T-helper 2 cell treated with Interferon-gamma antibody and Interleukin-4, amounts not matched to agents 100 ng/mL and 5 ng/mL, for 36 hours (primary cell): ENCODE data around the gene FYN. TPM values are rescaled to one million over a fixed set of nuclear protein-coding genes. Genes with fewer than 3 reads are reported as not detected.

Experiments
- intact Hi-C: fragments of 100-400 bp; cut with micrococcal nuclease; formaldehyde crosslinking; loops from one replicate; pipeline ENCODE4 v1.15.1; 2023
- total RNA-seq: library from RNA; stranded (reverse); gene quantifications from 2 replicates; pipeline ENCODE4 v1.2.3, GENCODE V29; 2022

Gene FYN
- total RNA-seq, 1 donor from 2014 or later = 125 TPM

DNA sequence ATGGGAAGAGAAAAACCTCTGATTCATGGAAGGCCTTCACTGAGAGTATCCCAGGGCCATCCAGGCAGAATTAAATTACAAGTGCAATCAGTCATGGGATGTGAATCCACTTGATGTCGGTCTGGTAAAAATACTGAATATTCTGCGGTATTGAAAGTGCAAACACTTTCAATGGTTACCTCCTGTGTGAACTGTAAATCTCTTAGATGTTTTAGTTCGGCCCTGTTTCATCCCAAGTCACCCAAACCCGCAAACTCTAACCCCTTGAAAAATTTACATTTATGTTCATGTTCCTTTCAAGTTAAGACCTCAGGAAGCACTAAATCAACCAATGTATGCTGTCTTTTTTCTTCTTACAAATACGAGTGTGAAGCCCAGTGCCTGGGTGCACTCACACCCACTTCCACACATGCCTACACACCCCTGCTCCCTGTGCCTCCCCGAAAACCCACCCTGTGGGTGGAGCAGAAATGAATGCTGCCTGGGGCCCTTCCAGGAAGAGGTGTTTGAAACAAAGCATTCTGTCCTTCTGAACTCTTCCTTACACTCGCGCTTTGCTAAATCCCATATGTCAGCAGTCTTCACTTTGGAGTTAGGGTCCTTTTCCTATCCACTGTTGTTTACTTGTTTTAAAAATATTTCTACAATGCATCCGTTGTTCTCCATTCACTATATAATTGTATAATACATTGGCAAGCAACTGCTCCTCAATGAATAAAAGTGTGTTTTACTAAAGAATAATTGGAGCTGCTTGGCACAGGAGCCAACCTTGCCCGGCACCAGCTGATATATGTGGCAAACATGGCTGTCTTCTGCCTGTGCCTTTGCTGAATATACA lies 62.7 kb downstream of the FYN start:
- intact Hi-C loops = loop anchor here (1.0 kb wide), 1 partner anchor 27 kb away; no protein-coding TSS in a partner anchor

DNA sequence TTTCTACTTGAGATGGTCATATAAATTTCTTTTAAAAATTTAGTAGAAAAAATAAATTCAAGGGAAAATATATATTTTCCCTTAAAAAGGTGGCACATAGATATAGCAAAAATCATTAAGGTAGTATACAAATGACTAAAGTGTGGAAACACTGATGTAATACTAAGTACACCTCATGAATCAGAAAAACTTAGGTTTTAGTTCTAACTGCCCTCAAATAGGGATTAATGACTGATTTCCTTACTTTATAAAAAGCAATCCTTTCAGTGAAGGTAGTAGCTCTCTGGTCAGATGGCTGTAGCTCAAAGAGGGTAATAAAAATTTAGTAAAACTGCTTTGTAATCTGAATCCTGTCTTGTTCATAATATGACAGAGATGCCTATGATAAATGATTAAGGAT lies 63.5 kb downstream of the FYN start:
- intact Hi-C loops = loop anchor here (1.0 kb wide), 1 partner anchor 28 kb away; no protein-coding TSS in a partner anchor

DNA sequence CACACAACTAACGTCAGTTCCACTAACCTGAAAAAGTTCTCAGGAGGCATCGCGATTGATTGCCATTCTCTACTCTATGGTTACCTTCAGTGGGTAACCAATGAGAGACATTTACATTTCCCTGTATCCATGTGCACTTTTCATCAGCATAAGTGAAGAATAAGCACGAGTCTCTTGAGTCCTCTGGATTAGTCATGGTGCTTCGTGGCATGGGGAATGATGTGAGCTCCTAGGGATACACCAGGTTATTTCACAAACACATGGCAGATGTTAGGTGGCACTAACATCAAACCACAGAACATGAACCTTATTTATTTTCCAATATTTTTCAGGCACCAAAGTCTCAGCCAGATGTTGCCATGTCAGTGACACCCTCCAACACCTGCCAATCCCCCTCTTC lies 64.0 kb downstream of the FYN start:
- intact Hi-C loops = no loop called here

DNA sequence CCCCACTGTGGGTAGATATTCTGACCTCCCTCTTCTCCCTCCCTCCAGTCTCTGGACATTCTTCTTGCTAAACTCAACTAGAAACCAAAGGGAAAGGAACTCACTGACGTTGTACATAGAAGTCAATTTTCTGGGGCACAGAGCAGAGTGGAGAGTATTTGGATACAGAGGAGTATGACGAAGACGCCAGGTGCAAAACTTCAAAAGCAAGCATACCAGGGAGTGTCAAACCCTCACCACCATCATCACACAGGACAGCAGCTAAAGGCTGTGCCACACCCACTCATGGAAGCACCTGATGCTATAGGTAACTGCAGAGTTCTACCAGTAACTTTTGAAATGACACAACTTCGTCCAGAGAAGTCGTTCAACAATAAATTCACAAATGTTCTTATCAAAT lies 64.8 kb downstream of the FYN start:
- intact Hi-C loops = no loop called here

DNA sequence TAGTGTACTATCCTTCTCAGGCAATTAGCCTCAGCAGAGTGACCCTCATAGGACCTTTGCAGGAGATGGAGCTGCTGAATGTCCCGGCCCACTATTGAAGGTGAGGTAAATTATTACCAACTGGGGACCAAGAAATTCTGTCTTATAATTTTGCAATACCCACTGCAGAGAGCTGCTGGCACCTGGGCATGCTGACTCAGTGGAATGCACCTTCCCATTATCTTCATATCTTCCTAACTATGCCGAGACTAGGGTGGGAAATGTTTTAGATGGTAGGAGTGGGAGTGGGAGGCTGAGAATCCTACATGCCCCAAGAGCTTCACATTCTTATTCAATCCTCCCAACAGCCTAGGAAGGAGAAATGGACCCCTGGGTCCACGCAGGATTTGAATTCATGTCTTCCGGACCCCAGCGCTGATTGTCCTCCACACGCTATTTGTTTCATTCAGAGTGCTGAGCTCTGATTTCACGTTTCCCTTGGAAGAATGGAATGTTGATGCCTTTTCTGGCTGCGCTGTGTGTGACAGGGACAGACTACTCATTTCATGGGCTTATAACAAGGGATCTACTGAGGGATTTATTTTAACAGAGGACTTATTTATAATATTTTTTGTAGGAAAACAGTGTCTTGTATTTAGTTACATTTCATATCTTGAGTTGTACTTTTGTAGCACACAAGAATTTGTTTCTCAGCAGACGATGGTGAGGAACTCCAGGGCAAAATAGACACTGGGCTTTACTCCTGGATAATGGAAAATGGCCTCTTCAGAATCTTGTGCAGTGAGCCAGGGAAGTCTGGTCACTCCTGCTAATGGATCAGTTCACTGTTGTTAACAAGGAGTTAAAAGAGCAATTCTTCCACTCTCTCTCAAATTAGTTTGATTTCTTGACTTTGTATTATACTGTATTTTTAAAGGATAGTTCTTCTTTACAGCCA lies 66.4 kb downstream of the FYN start:
- intact Hi-C loops = no loop called here

DNA sequence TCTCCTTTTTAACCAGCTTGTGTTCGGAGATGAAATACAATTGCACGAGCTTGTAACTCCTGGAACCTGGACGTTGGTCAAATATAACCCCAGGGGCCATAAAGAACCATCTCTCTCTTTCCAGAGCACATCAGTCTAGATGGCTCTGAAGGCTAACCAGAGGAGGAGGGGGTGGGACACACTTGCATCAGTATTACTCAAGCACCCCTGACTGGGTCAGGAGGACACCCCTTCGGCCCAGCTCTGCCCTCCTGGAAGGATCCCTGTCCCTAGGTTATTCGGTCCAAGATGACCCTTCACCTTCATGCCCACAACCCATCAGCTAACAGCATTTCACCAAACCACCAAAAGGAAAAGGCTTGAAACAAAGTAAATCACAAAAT lies 67.1 kb downstream of the FYN start:
- intact Hi-C loops = no loop called here

DNA sequence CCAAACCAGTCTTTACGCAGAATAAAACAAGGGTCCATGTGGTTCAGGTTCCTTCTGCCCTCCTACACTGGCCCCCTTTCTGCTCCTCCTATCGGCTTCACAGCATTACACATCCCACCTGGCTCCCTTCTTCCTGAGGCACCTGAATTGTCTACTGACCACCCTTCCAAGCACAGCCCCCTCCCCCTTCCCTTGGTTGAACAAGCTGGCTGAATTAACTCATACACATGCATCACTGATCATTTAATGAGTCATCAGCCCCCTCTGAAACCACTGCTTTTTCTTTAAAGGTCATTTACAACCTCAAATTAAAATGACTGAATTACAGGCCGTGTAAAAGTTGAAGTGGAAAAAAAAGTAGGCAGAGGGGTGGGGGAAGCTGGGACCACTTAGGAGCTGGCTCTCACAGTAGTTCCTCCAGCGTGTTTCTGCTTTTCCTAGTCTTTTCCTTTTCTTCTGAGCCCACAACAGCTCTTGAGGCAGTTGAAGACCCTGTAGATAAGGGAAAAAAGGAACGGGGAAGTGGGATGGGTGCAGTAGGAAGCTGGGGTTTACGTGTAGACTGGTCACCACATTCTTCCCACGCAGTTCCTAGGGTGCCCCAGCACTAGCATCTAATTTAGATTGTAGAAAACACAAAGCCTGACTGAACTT lies 67.6 kb downstream of the FYN start:
- intact Hi-C loops = loop anchor here (1.0 to 2.0 kb wide), 4 partner anchors 8 to 191 kb away; no protein-coding TSS in a partner anchor

DNA sequence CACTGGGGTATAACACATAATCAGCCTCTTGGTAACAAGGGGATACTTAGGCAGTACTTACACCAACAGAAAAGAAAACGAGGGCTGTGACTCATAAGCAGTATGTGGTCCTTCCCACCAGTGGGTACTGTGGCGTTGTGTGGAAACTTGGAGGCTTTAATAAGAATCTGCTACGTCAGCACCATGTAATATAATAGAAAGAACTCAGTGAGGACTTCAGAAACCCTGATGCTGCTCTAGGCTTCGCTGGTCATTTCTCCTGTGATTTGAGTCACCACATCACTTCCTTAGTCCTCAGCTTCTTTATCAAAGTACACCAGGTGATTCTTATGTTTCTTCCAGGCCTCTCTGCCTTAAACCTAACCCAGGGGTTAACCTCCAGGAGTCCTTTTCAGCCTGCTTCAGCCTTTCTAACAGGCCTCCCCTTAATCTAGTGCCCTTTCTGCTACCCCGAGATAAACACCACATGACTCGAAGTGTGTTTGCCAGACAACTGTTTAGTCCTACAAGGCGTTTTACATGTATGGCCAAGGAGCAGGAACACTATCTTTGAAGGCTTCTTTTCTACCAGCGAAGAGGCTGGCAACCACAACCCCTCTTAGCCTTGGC lies 68.5 kb downstream of the FYN start:
- intact Hi-C loops = loop anchor here (1.0 to 5.0 kb wide), 10 partner anchors 9 to 321 kb away; partner anchors contain the start of genes FYN and REV3L

DNA sequence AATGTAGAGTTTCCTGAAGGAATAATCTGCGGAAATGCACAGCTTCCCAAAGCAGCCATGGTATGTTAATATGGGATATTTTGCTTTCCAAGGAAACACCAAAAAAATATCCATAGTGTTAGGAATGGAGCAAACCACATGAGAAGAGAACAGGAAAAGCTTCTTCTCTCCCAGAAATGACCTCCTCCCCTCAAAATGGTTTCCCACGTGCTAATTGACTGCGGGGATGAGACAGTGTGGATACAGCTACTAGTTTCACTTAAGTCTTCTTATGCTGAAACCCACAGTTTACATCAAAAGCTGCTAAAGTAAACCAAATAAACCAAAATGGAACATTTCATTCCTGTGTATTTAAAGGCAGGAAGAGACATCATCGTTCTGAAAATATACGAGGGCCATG lies 69.4 kb downstream of the FYN start:
- intact Hi-C loops = loop anchor here (1.0 to 5.0 kb wide), 9 partner anchors 9 to 321 kb away; partner anchors contain the start of genes FYN and REV3L

DNA sequence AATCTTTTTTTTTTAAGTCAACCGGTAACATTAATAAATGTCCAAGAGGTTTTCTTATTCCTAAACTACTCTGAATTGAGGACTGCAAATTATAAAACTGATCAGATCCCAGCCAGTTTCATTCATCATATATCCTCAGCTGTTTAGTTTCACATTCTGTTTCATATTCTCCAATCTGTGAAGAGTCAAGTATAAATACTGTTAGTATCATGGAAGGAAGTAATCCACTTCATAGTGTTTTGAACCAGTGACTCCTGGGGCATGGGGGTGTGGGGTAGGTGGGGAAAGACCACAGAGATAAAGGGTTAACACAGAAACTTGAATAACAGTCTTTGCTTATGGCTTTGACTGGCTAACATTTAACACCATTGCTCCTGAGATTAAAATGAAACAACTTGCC lies 69.9 kb downstream of the FYN start:
- intact Hi-C loops = loop anchor here (1.0 to 5.0 kb wide), 2 partner anchors 8 to 91 kb away; no protein-coding TSS in a partner anchor

DNA sequence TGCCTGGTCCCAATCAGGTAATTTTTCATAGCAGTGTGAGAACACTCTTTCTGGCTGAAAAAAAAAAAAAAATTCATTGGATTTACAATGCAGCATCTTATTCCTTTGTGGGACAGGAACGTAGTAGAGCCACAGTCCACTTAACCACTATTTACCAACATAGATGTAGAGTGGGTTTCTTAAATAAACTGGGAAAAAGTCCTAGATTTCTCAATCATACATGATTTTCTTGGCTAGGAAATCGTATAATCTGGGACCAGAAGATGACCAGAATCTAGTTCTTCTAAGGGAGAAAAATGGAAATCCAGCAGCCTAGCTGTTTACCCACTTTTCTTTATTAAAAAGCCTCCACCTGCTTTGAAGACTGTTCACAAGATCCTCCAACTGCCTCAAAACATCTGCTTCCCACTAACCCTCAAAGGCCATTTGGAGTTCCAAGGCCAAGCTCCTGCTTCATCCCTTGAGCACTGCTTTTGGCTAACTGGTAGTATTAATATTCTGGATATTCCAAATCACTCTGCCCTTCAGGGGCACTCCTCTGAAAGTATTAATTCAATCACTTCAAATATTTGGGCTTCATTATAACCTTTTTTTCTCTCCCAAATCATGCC lies 70.4 kb downstream of the FYN start:
- intact Hi-C loops = loop anchor here (1.0 to 5.0 kb wide), 2 partner anchors 8 to 91 kb away; no protein-coding TSS in a partner anchor

DNA sequence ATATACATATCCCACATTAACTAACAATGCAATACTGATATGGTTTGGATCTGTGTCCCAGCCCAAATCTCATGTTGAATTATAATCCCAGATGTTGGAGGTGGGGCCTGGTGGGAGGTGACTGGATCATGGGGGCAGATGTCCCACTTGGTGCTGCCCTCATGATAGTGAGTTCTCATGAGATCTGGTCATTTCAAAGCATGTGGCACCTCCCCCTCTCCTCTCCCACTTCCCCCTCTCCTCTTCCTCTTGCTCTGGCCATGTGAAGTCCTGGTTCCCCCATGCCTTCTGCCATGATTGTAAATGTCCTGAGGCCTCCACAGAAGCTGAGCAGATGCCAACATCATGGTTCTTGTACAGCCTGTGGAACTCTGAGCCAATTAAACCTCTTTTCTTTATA lies 71.2 kb downstream of the FYN start:
- intact Hi-C loops = loop anchor here (5.0 kb wide), 1 partner anchor 90 kb away; no protein-coding TSS in a partner anchor

DNA sequence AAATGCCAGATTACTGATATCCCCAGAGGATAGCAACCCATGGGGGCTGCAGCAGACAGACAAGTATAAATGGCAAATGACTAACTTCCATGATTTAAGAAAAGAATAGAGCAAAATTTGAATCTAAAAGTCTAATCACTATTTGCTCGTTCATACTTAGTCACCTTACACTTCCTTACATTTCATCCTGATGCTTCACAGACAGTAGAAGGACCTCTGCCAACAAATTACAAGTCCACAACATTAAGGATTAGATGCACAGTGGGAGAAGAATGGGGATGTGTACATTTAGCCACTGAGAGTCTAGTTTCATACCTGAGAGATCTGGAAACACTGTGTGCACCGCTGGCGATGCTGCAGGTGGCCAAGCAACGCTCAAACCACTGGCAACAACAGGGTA lies 72.4 kb downstream of the FYN start:
- intact Hi-C loops = loop anchor here (5.0 kb wide), 1 partner anchor 89 kb away; no protein-coding TSS in a partner anchor

DNA sequence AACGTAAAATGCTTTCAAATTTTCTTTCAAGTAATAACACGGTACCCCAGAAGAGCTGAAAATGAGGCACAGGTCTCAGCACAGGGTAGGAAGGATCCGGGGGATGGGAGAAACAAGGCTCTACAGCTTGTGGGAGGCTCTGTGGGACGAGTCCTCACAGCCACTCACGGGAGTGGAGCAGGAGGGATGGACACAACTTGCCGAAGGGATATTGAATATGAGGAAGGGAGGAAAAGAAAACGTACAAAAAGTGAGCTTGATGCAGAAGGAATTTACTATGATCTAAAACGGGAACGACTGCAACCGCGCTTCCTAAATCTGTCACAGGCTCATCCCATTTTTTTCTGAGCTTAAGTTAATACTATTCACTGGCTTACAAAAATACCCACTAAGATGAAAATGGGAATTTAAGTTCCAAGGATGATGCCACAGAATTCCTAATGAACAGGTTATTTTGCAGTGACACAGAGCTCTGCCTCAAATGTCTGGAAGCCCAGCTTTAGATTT lies 72.9 kb downstream of the FYN start:
- intact Hi-C loops = loop anchor here (5.0 kb wide), 1 partner anchor 88 kb away; no protein-coding TSS in a partner anchor

DNA sequence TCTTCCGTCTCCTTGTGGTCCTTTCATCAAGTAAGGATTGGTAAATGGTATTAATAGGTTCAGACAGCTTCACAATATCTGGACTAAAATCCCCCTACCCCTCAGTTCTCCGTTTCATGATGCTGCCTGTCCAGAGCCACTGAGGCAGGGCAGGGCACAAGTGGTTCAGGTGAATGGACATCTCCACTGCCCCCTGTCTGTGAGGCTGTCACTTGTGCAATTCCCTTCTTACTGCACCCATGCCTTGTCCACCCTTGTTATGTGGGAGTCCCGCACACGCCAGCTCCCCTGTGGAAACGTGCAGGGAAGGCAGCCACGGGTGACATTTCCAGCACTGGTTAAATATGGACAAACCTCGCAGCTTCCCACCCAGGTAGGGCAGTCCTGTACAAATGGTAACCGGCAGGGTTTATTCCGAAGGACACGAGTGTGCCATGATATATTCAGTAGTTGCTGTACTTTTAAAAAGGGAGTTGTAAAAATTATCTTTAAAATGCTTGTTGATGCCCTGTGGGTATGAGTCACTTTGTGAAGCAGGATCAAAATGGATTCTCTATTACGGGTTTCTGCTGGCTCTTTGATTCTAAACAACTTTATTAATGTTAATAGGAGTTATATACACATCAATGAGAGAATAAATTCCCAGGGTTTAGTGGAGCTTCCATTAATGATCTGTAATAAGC lies 73.5 kb downstream of the FYN start:
- intact Hi-C loops = loop anchor here (5.0 kb wide), 1 partner anchor 87 kb away; no protein-coding TSS in a partner anchor

DNA sequence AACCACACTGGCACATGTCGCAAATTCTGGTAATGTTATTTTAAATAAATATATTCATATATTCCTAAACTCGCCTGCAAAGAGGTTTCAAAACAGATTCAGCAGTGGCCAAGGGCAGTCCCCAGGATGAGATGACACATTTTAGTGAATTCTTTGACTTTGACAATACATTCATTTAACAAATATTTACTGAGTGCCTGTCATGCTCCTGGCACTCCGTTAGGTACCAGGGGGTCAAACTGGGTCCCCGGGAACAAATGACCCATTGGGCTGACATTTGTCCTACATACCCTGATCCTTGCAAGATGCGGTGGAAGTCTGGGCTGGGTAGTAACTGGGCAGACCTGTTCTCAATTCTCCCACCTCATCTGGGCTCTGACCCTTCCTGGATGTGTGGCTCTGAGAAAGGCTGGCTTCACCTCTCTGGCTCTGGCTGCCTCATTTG lies 74.9 kb downstream of the FYN start:
- intact Hi-C loops = no loop called here

DNA sequence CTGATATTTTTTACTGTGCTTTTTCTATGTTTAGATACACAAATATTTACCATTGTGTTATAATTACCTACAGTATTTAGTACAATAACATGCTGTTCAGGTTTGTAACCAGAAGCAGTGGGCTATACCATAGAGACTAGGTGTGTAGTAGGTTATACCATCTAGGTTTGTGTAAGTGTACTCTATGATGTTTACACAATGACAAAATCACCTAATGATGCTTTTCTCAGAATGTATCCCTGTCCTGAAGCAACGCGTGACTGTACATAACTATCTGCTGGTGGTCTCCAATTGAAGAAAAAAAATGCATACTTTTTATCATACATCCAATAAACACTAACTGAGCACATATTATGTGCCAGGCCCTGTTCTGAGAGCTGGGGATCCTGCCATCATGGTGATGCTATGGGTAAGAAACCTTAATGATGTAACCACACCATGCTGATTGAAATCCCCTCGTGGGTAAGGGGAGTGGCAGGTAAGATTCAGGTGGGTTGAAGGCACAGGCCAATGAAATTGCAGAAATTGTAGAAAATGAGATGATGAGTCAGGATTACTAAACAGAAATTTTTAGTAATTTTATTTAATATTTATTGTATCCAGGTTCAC lies 76.8 kb downstream of the FYN start:
- intact Hi-C loops = no loop called here

DNA sequence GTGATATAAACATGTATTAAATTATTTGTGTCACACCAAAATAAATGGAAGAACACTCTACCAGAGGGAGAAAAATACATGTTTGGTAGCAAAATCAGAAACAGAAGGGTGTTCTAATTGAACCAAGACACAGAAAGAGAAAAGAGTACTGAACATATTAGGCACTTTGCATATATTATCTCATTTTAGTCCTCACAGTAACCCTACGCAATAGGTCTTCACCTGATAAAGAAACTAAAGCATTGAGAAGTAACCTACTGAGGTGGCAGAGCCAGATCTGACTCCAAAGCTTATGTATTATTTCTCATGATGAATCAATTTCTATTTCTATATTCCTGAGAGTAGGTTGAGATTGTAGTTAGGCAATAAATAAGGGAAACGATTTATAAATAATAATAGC lies 77.7 kb downstream of the FYN start:
- intact Hi-C loops = loop anchor here (1.0 to 2.0 kb wide), 2 partner anchors 8 to 35 kb away; no protein-coding TSS in a partner anchor
